Suprapubic skin (tissue), 3 donors: Measurements from ENCODE around the gene MALRD1.

Experiments used
- POLR2A ChIP-seq, 2 donors: fragments of 450-650 bp; IDR thresholded peaks; one replicate each; pipeline ENCODE4 v1.6.1; 2017; ENCODE audit warnings: antibody characterized with exemption in 2 of 2, mild to moderate bottlenecking in 2 of 2, moderate library complexity in 2 of 2
- TF ChIP-seq, protein P1 (sequence below), 2 donors: fragments of 200-600 bp in 1 of 2; fragments of 450-650 bp in 1 of 2; sonication (generic) in 1 of 2; IDR thresholded peaks; one replicate each; pipeline ENCODE4 v1.5.1; 2016 to 2019; ENCODE audit warnings: antibody characterized with exemption in 2 of 2, mild to moderate bottlenecking in 1 of 2, moderate library complexity in 1 of 2

DNA sequence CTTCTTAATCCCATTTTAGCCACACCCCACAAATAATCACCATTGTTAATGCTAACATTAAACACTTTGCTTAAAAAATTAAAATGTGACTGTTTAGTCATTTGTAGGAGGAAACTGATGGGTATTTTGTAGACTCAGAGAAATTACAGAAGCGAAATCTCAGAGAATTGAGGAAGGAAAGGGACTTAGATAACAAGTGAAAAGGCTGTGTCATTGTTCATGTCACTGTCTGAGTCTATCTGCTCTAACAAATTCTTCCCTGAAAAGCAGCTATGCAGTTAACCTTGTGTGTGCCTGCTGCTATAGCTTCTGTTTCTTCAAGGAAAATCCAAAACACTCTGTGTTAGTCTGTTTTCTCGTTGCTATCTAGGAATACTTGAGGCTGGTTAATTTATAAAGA is 726.7 kb downstream of the MALRD1 start:
- TF ChIP-seq POLR2A (IDR thresholded peaks at IDR 0.05), result no peak
- TF ChIP-seq, protein P1, sequence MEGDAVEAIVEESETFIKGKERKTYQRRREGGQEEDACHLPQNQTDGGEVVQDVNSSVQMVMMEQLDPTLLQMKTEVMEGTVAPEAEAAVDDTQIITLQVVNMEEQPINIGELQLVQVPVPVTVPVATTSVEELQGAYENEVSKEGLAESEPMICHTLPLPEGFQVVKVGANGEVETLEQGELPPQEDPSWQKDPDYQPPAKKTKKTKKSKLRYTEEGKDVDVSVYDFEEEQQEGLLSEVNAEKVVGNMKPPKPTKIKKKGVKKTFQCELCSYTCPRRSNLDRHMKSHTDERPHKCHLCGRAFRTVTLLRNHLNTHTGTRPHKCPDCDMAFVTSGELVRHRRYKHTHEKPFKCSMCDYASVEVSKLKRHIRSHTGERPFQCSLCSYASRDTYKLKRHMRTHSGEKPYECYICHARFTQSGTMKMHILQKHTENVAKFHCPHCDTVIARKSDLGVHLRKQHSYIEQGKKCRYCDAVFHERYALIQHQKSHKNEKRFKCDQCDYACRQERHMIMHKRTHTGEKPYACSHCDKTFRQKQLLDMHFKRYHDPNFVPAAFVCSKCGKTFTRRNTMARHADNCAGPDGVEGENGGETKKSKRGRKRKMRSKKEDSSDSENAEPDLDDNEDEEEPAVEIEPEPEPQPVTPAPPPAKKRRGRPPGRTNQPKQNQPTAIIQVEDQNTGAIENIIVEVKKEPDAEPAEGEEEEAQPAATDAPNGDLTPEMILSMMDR (IDR thresholded peaks at IDR 0.05), result no peak
